Kidney (tissue), 14 donors: Measurements from ENCODE around the gene ZFP1. TPM values are rescaled to one million over a fixed set of nuclear protein-coding genes. Genes with fewer than 3 reads are reported as not detected.
A peak's percentile ranks its signal among the peaks of the same experiment; 100 is the strongest.

Experiments
- DNase-seq, 5 donors: peaks; one replicate each; pipeline ENCODE4 v3.0.0-alpha.2; 2013 to 2020
- FAIRE-seq: peaks from 2 replicates; lab custom pipeline; 2012; peaks lifted over from hg19 to GRCh38; lab: Jason Lieb, UNC
- H3K27ac ChIP-seq, 2 donors: one replicate each; pipeline ENCODE4 v1.7.0; 2013; ENCODE audit warnings: low read depth in 2 of 2, low read length in 2 of 2, inconsistent platforms in 1 of 2
- H3K27me3 ChIP-seq: one replicate; pipeline ENCODE4 v1.7.1; 2013; ENCODE audit warnings: low read length, inconsistent platforms; ENCODE audit not compliant: control insufficient read depth, insufficient read depth
- H3K36me3 ChIP-seq, 3 donors: one replicate each; pipeline versions ENCODE4 v1.7.0 to v1.7.1; 2013; ENCODE audit warnings: low read length in 3 of 3, control low read depth in 1 of 3, inconsistent platforms in 1 of 3; ENCODE audit not compliant: insufficient read depth in 3 of 3, control insufficient read depth in 2 of 3
- H3K4me1 ChIP-seq, 3 donors: one replicate each; pipeline versions ENCODE4 v1.7.0 to v1.7.1; 2013; ENCODE audit warnings: low read length in 3 of 3, inconsistent platforms in 1 of 3, low read depth in 1 of 3; ENCODE audit not compliant: control insufficient read depth in 2 of 3, insufficient read depth in 2 of 3
- H3K4me3 ChIP-seq, 3 donors: one replicate each; pipeline versions ENCODE4 v1.7.0 to v1.8.1; 2013; ENCODE audit warnings: low read length in 3 of 3, control low read depth in 1 of 3, inconsistent platforms in 1 of 3
- H3K9ac ChIP-seq, 3 donors: one replicate each; pipeline versions ENCODE4 v1.7.0 to v1.7.1; 2013; ENCODE audit warnings: low read length in 3 of 3, control low read depth in 1 of 3, inconsistent platforms in 1 of 3
- H3K9me3 ChIP-seq, 3 donors: one replicate each; pipeline versions ENCODE4 v1.7.0 to v1.7.1; 2013; ENCODE audit warnings: low read length in 3 of 3, control low read depth in 1 of 3, inconsistent platforms in 1 of 3; ENCODE audit not compliant: control insufficient read depth in 2 of 3, insufficient read depth in 1 of 3
- CTCF ChIP-seq: IDR thresholded peaks from 3 replicates; pipeline ENCODE4 v1.5.1; 2012; ENCODE audit warnings: mild to moderate bottlenecking, moderate library complexity, borderline replicate concordance; ENCODE audit not compliant: insufficient read depth; ENCODE audit errors: extremely low read depth
- intact Hi-C: fragments of 100-400 bp; cut with DNase I; formaldehyde crosslinking; loops from one replicate; pipeline ENCODE4 v1.11.1; 2022
- polyA plus RNA-seq: library from polyadenylated mRNA; stranded (reverse); fragments of 350-450 nt; fragmentation: Illumina TruSeq; extraction: RNeasy Lipid Tissue Mini Kit (QIAGEN cat#74804); gene quantifications from one replicate; pipeline ENCODE4 v1.2.3, GENCODE V29; 2014; ENCODE audit warnings: low read depth, low replicate concordance; ENCODE audit not compliant: insufficient read depth
- total RNA-seq: library from RNA; stranded (reverse); fragmentation: NEBNext Ultra II Directional; extraction: Animal tissue kit (Norgen Biotek cat#: 25700); gene quantifications from one replicate; pipeline ENCODE4 v1.2.1, GENCODE V29; 2021
- donor health status: control.
- donor health status: control.
- donor health status: control.
- donor health status: control.
- donor health status: control.
- donor health status: DM: yes; HTN: yes; CAD: no.
- donor health status: Normal renal cell carcinoma (clear cell type).

Gene ZFP1
- total and polyA plus RNA-seq, 2 donors from 2014 or later, result 4.6 to 9.2 TPM

- no peak for TF ChIP-seq CTCF
- DNase-seq (no peak), FAIRE-seq (no peak)
- Histone ChIP-seq H3K27ac (no peak overlapping the region), H3K9ac (no peak overlapping the region), H3K4me1 (no peaks in the 10 kb centered on the region), H3K9me3 (no peaks in the 10 kb centered on the region), H3K36me3 (no peaks in the 10 kb centered on the region), H3K27me3 (no peaks in the 10 kb centered on the region), H3K4me3 (no peak overlapping the region)
- intact Hi-C loops, result no loop called here
Measured at GRCh38 chr16:75143941-75144340, 4.4 kb upstream of the ZFP1 start.

GRCh38 chr16:75147968-75148310 is 385 bp upstream of the ZFP1 start:
- DNase-seq, result no peak
- no peak for TF ChIP-seq CTCF
- H3K27ac ChIP-seq, result no peak overlapping the region

GRCh38 chr16:75151798-75152197 is 3.5 kb downstream of the ZFP1 start:
- TF ChIP-seq CTCF, result no peak
- intact Hi-C loops, result no loop called here

More at GRCh38 chr16:75147968-75148310, 385 bp upstream of the ZFP1 start:
- H3K4me3 ChIP-seq, result peak overlapping the region; percentile 21 to 94 (median 64)
- peaks cover 0 to 2% (median 0%) of the 10 kb centered on the region in 3 donors for H3K36me3 ChIP-seq
- FAIRE-seq, result no peak
- no peak overlapping the region for H3K9ac ChIP-seq
- intact Hi-C loops, result no loop called here
- H3K27me3 ChIP-seq, result no peaks in the 10 kb centered on the region
- H3K9me3 ChIP-seq, result peaks cover 0 to 3% (median 0%) of the 10 kb centered on the region in 3 donors
- H3K4me1 ChIP-seq, result no peaks in the 10 kb centered on the region

GRCh38 chr16:75152635-75153034 is 4.3 kb downstream of the ZFP1 start:
- no peaks in the 10 kb centered on the region for H3K4me1 ChIP-seq
- no peak overlapping the region for H3K27ac ChIP-seq
- TF ChIP-seq CTCF, result no peak
- FAIRE-seq (no peak), DNase-seq (no peak)
- intact Hi-C loops, result no loop called here
- peaks cover 0 to 3% (median 0%) of the 10 kb centered on the region in 3 donors for H3K9me3 ChIP-seq
- no peaks in the 10 kb centered on the region for H3K27me3 ChIP-seq
- H3K36me3 ChIP-seq, result peaks cover 0 to 5% (median 2%) of the 10 kb centered on the region in 3 donors
- H3K4me3 ChIP-seq, result no peak overlapping the region
- no peak overlapping the region for H3K9ac ChIP-seq

More at GRCh38 chr16:75151798-75152197, 3.5 kb downstream of the ZFP1 start:
- H3K4me1 ChIP-seq, result no peaks in the 10 kb centered on the region
- FAIRE-seq, result no peak
- DNase-seq, result no peak
- H3K27ac ChIP-seq, result no peak overlapping the region
- no peaks in the 10 kb centered on the region for H3K27me3 ChIP-seq
- peaks cover 0 to 3% (median 0%) of the 10 kb centered on the region in 3 donors for H3K9me3 ChIP-seq
- no peak overlapping the region for H3K4me3 ChIP-seq
- peaks cover 0 to 5% (median 2%) of the 10 kb centered on the region in 3 donors for H3K36me3 ChIP-seq
- no peak overlapping the region for H3K9ac ChIP-seq
